Stimulated activated CD4-positive, alpha-beta T cell treated with anti-CD3 and anti-CD28 coated beads, Interleukin-4, amount 100 ng/mL, for 4 hours (primary cell): Measurements from ENCODE around the gene WDFY1.

Experiments
- DNase-seq, 2 experiments: peaks; one replicate each; pipeline ENCODE4 v3.0.0-alpha.2; 2020

WDFY1 gene

DNA sequence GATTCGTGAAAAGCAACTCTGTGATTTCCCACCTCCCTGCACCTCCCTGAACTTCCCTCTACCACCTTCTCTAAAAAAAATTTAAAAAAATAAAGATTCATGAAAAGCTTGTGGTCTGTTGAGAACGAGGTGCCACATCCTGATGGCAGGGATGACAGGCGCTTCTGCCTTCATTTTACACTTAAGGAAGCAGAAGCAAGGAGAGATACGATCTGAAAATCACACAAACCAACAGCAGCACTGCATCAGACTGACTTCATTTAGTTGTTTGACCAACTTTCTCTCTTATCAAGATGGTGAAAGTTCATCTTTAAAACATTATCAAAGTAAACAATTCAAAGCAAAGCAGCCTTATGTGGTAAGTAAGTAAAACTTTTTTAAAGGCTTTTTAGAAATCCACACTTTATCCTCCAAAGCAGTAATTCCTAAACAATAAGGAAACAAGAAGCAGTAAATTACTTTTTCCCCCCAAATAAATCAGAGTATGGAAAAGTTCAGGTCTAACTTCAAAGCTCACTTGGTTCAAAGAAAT is 15.5 kb downstream of the WDFY1 start:
- no peak for DNase-seq

DNA sequence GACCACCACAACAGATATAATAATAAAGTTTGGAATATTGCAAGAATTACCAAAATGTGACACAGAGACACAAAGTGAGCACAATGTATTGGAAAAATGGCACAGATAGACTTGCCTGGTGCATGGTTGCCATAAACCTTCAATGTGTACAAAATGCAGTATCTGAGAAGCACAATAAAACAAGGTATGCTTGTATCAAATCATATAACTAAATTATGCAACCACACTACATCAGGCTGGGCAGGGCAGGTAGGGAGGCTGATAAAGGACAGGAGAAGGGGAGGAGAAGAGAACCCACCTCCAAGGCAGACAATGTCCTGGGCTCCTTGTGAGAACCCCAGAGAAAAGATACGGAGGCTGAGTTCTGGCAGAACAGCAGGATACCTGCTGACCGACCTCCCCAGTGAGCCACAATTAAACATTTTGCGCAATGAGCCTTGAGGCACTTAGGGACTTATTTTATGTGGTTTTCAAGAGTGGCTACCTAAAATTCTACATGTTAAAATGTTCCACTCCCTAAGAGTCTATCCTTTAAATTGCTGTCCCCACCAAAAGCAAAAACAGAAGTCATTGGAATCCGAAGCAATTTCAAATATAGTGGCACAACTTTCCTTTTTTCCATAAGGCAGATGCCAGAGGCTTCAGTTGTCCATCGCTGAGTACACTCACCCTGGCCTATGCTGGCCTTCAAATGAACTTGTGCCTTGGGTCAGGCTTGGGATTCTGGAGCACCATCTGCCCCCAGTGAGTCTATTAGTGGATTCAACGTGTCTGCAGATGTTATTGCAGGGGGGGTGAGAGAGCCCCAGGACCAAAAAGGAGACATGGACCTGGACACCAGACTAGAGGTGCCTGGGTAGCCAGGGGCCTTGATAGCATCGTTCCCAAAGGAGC is 16.8 kb downstream of the WDFY1 start:
- no peak for DNase-seq

DNA sequence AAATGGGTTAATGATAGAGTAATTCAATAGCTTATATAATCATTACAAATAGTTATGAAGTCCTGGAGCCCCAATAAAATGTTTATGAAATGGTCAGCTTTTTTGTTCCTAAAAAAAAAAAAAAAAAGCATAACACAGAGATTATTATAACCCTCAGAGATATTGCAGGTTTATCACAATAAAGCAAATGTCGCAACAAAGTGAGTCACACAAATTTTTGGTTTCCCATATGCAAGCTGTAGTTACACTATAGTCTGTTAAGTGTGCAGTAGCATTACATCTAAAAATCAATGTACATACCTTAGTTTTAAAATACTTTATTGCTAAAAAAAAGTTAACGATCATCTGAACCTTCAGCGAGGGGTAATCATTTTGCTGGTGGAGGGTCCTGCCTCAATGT is 20.0 kb downstream of the WDFY1 start:
- DNase-seq: no peak

DNA sequence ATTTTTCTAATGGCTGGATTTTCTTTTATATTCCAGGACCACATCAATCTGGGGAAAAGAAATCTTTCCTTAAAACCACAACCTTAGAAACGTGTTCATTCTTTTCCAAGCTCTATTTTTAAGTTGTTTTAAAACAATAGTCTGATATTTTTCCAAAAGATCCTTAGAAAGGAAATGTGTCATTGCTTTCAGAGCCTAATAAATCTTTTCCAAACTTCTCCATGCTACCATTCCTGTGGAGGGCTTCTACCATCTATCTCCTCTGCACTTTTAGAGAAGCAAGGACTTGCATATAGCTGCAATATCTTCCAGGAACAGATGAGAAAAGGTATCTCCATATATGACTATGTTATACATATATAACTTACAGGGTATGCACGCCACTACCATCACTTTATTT is 21.2 kb downstream of the WDFY1 start:
- DNase-seq: no peak

- DNase-seq: no peak
These were observed 22.8 kb downstream of the WDFY1 start for GRCh38 chr2:223922308-223922707.

DNA sequence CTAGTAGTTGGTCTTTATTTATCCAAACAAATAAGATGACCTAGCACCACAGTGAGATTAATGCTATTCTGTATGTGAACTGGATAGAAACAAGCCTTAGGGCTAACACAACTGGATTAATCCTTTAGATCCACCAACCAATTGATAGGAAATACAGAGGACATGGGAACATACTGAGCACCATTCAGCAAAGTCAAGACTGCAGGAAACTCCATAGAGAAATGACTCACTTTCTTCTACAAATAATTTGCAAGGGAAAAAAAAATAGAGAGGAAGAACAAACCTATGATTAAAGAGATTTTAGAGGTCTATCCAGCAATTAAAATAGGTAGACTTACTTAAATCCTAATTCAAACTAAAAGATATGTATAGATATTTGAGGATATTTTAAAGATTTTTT is 23.9 kb downstream of the WDFY1 start:
- DNase-seq: no peak

DNA sequence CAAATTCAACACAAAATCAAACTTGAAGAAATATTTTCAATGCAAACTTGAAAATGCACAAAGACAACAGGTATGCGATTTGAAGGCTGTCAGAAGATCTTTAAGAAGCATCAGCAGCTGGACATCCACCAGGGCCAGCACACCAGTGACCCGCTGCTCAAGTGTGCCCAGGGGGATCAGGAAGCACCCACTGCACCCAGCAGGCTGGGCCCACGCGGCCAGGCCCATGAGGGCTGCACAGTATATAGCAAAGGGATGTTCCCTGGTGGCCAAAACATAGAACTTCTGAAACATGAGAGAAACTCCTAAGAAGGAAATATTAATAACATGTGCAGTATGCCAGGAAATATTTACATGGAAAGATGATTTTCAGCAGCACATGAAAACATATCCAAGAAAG is 25.0 kb downstream of the WDFY1 start:
- no peak for DNase-seq

- DNase-seq: no peak
These were observed 26.4 kb downstream of the WDFY1 start for GRCh38 chr2:223918671-223919134.

DNA sequence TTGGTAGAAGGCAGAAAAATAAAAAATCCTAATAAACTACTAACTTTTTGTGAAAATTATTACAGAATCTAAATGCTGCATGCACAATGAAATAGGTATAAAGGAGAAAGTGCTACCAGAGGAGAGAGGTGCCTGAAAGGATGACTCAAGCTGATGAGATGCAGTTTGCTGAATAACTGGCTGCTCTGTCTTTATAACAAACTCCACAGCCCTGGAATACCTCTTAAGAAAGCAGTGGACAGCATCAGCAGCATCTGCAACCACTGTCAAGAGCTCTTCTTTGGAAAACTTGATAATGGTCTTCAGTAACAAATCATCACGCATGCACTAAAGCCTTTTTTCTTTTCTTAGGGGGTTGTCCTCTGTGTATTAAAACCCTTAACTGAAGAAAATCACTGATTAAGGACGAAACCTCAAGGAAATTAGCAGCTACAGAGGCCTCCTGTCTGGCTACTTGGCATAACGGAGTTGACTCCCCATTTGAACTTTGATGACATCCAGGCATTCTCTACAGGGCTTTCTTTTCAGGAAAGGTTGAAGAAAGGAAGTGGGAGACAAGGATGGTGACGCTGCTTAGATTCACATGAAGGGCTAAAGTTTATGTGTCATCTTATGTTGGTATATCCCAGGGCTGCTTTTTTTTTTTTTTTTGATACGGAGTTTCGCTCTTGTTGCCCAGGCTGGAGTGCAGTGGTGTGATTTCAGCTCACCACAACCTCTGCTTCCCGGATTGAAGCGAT is 28.8 kb downstream of the WDFY1 start:
- no peak for DNase-seq

DNA sequence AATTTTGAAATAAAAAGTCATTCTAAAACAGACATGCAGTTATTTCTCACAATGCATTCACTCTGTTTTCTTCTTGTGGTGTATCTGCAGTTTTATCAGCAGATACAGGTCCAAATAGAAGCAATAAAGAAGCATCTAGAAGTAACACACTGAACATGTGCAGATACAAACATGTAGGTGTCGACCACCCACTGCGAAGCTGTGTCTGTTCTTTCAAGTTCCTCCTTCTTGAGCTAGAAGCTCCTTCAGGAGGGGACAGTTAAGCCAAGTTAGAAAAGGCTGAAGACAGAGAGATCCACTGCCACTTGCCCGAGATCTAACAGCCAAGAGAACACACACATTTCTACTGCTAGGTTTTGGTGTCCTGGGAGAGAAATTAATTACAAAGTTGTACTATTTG is 30.1 kb downstream of the WDFY1 start:
- no peak for DNase-seq

DNA sequence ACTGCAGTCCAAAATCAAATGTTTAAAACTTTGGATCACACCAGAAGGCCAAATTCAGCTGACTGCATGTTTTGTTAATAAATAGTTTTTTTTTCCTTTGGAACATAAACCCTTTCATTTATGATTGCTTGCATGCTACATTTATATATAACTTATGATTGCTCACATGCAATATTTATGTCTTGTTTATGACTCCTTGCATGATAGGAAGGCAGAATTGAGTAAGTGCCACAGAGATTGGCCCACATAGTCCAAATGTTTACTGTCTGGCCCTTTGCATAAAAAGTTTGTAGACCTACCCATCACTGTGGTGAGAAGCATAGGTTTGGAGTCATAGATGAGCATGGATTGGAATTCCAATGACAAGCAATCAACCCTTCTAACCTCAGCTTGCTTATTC is 30.8 kb downstream of the WDFY1 start:
- DNase-seq: no peak

DNA sequence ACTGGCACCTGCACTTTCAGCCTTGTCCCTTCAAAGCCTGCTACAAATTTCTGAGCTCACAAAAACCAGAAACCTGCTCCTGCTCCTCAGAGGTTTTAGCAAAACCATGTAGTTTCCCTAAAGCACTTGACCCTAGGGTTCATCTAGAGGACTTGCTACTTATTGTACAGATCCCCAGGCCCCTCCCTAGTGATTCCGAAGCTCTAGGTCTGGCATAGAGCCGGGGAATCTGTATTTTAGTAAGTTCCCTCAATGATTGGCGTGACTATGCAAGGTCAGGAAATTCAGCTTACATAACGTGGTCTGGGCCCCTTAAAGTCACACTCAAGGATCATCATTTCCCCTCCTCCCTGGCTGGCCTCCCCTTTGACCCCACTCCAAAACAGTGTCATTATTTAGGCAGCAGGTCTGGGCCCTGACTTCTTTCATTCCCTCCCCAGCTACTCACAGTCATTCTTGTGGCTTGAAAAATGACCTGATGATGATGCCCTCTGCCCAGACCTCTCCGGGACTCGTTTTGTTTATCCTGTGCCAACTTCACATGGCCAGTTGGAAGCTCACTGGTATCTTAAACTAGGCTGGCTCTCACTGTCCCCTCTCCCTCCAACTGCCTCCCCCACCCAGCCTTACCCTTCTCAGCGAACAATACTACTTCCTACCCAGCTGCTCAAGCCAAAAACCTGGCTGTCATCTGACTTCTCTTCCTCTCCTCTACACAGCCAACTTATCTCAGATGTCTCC is 36.0 kb downstream of the WDFY1 start:
- DNase-seq: no peak

- no peak for DNase-seq
These were observed 36.7 kb downstream of the WDFY1 start for GRCh38 chr2:223908304-223908998.

DNA sequence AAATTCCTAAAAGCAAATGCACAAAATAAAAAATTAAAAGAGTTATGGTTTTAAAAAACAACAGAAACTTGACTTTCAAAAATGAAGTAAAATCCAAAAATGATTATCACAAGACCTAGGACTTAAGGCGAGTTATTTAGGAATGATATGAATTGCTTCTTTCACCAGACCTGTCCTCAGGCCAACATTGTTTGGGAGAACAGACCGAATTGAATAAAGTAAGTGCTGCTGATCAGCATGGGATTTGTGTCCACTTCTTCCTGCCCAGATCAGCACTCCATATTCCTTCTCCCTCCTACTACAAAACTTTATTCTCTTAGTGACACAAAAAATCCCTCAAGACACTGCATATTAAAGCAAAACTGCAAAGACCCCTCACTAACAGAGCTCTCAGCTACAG is 39.1 kb downstream of the WDFY1 start:
- DNase-seq: no peak

DNA sequence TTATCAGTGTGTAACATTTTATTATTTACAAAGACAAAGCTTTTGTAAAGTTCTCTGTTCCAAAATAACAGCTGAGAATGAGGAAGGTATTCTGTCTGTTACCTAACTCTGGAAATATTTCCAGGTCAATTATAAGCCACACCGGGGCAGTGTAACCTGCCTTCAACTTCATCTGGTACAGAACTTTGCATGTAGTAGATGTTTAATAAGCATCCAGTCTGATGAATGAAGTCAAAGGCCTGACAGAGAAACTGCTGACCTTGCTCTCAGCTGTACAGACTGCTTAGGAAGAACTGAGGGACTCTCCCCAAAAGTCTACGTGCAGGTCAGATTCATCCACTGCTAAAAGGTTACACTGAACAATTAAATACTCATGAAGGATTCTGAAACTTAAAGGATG is 43.3 kb downstream of the WDFY1 start:
- DNase-seq: no peak

DNA sequence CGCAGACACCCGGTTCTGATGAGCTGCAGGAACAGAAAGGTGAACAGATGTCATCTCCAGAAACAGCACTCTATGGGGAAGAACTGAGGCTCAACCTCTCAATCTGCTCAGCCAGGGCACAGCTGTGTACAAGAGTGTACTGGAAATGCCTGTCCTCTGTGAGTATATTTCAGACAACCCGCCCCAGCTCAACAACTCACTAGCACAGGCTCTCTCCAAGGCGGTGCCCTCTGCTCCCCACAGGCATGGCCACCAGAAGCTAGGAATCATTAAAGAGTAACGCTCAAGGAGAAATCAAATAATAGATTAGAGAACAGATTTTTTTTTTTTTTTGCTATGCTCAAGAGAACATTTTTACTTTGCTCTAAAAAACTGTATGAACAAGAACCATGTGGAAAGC is 43.8 kb downstream of the WDFY1 start:
- DNase-seq: no peak

DNA sequence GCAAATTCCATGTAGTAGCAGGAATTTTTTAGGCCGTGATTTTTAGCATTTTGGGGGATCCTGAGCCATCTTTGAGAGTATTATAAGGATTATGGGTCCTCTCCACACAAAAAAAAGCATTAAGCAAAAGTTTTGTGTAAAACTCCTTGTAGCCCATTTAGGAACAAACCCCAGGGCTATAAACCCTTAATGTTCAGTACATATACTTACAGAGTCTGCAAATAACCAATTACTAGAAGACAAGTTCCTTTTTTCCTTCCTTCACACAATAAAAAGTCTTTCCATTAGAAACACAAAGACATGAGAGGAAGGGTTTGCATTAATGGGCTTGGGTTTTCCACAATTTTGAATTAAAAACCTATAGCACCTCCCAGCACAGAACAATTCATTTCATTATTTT is 44.6 kb downstream of the WDFY1 start:
- DNase-seq: no peak

- DNase-seq: no peak
These were observed 45.1 kb downstream of the WDFY1 start for GRCh38 chr2:223900066-223900465.

- DNase-seq: no peak
These were observed 47.3 kb downstream of the WDFY1 start for GRCh38 chr2:223897669-223898330.

GRCh38 chr2:223896833-223897311 is 48.3 kb downstream of the WDFY1 start:
- no peak for DNase-seq

DNA sequence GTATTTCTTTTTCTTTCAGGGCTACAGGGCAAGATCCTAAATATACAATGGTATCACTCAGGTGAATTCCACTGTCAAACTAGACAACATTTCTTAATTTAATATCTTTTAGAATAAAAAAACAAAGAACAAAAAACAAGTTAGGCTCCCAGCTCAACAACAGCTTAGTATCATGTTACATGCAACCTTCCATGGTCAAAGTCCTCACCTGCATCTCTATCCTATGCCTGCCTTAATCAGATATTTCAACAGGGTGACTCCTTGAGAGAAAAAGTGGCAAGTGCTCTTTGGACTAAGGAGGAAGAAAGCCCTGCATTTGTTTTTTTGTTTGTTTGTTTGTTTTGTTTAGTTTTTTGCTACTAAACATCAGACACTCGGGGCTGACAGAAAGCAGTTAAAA is 50.2 kb downstream of the WDFY1 start:
- DNase-seq: no peak

DNA sequence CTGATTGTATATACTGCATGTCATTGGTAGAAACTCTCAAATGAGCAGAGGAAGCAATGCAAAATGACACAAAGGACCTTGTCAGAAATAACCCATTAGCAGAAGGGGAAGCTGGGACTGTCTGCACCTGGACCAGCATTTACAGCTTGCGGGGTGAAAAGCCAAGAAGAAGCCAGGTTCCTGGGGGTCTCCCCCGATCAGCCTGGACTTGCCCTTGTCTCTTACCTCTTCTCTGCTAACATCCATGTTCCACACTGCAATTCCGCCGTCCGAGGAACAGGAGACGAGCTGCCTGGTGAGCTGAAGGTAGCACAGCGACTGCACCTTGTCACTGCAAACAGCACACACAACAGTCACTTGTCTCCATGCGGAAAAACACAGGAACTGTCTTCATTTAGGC is 51.1 kb downstream of the WDFY1 start:
- no peak for DNase-seq
